ENCODE data around the gene DRC7.
"Not testable (repeated sequence)": the region's sequence is repeated elsewhere in the genome, so short reads cannot be mapped to it uniquely, and the experiment has no call there.

Gene DRC7

GRCh38 chr16:57743886-57744641 lies 49.5 kb downstream of the DRC7 start:
- no peak for DNase-seq (ENCODE audit: low read depth)
- peaks cover 8% of the 10 kb centered on the region for H3K36me3 ChIP-seq (ENCODE audit: control insufficient read depth, insufficient read depth, low read length, severe bottlenecking)
- no peak overlapping the region for H3K9ac ChIP-seq (ENCODE audit: low read length)

GRCh38 chr16:57744642-57744903 lies 50.0 kb downstream of the DRC7 start:
- peaks cover 8% of the 10 kb centered on the region for H3K36me3 ChIP-seq (ENCODE audit: control insufficient read depth, insufficient read depth, low read length, severe bottlenecking)
- DNase-seq (ENCODE audit: low read depth) = no peak
- H3K4me3 ChIP-seq (ENCODE audit: low read length) = no peak overlapping the region
- H3K27me3 ChIP-seq (replicated peaks; ENCODE audit: control insufficient read depth, insufficient read depth, low read length) = no peaks in the 10 kb centered on the region
- no peak overlapping the region for H3K9ac ChIP-seq (ENCODE audit: low read length)
- H3K4me1 ChIP-seq (ENCODE audit: control insufficient read depth, insufficient read depth, low read length) = no peaks in the 10 kb centered on the region
- H3K9me3 ChIP-seq (ENCODE audit: control insufficient read depth, low read length) = no peaks in the 10 kb centered on the region

More at GRCh38 chr16:57743886-57744641, 49.5 kb downstream of the DRC7 start:
- no peaks in the 10 kb centered on the region for H3K9me3 ChIP-seq (ENCODE audit: control insufficient read depth, low read length)
- no peak overlapping the region for H3K4me3 ChIP-seq (ENCODE audit: low read length)
- no peaks in the 10 kb centered on the region for H3K27me3 ChIP-seq (replicated peaks; ENCODE audit: control insufficient read depth, insufficient read depth, low read length)
- H3K4me1 ChIP-seq (ENCODE audit: control insufficient read depth, insufficient read depth, low read length) = no peaks in the 10 kb centered on the region

DNA sequence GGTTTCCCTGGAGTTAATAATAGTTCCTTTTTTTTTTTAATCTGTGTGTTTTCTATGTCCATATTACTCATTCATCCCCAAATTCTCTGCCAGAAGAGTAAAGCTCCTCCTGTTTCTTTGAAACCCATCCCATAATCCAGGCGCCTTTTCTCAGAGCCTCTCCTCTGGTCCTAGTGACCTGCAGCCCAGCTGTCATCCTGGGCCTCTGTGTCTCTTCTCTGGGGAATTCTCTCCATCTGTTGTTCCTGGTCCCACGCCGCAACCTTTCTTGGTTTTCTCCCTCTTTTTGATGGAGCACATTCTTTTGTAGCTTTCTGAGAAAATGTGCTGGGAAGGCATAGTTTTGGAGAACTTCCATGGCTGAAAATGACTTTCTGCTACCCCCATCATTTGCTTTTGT lies 51.2 kb downstream of the DRC7 start:
- H3K27me3 ChIP-seq (replicated peaks; ENCODE audit: control insufficient read depth, insufficient read depth, low read length) = no peaks in the 10 kb centered on the region
- H3K36me3 ChIP-seq (ENCODE audit: control insufficient read depth, insufficient read depth, low read length, severe bottlenecking) = peaks cover 8% of the 10 kb centered on the region
- no peak overlapping the region for H3K9ac ChIP-seq (ENCODE audit: low read length)
- H3K4me3 ChIP-seq (ENCODE audit: low read length) = no peak overlapping the region
- no peak for DNase-seq (ENCODE audit: low read depth)
- no peaks in the 10 kb centered on the region for H3K9me3 ChIP-seq (ENCODE audit: control insufficient read depth, low read length)
- no peaks in the 10 kb centered on the region for H3K4me1 ChIP-seq (ENCODE audit: control insufficient read depth, insufficient read depth, low read length)

GRCh38 chr16:57746316-57746715 lies 51.7 kb downstream of the DRC7 start:
- peaks cover 13% of the 10 kb centered on the region for H3K36me3 ChIP-seq (ENCODE audit: control insufficient read depth, insufficient read depth, low read length, severe bottlenecking)
- not testable (repeated sequence) for H3K4me3 ChIP-seq (ENCODE audit: low read length); H3K27me3 ChIP-seq (replicated peaks; ENCODE audit: control insufficient read depth, insufficient read depth, low read length); H3K9ac ChIP-seq (ENCODE audit: low read length); H3K9me3 ChIP-seq (ENCODE audit: control insufficient read depth, low read length); DNase-seq (ENCODE audit: low read depth); H3K4me1 ChIP-seq (ENCODE audit: control insufficient read depth, insufficient read depth, low read length)

GRCh38 chr16:57747091-57747490 lies 52.5 kb downstream of the DRC7 start:
- no peaks in the 10 kb centered on the region for H3K27me3 ChIP-seq (replicated peaks; ENCODE audit: control insufficient read depth, insufficient read depth, low read length)
- no peaks in the 10 kb centered on the region for H3K9me3 ChIP-seq (ENCODE audit: control insufficient read depth, low read length)
- DNase-seq (ENCODE audit: low read depth) = no peak
- no peaks in the 10 kb centered on the region for H3K4me1 ChIP-seq (ENCODE audit: control insufficient read depth, insufficient read depth, low read length)
- H3K9ac ChIP-seq (ENCODE audit: low read length) = no peak overlapping the region
- H3K4me3 ChIP-seq (ENCODE audit: low read length) = no peak overlapping the region
- H3K36me3 ChIP-seq (ENCODE audit: control insufficient read depth, insufficient read depth, low read length, severe bottlenecking) = peaks cover 19% of the 10 kb centered on the region

GRCh38 chr16:57747496-57747895 lies 52.9 kb downstream of the DRC7 start:
- Histone ChIP-seq H3K9me3 (ENCODE audit: control insufficient read depth, low read length) (no peaks in the 10 kb centered on the region), H3K36me3 (ENCODE audit: control insufficient read depth, insufficient read depth, low read length, severe bottlenecking) (peaks cover 16% of the 10 kb centered on the region), H3K27me3 (replicated peaks; ENCODE audit: control insufficient read depth, insufficient read depth, low read length) (no peaks in the 10 kb centered on the region), H3K9ac (ENCODE audit: low read length) (no peak overlapping the region), H3K4me3 (ENCODE audit: low read length) (no peak overlapping the region), H3K4me1 (ENCODE audit: control insufficient read depth, insufficient read depth, low read length) (no peaks in the 10 kb centered on the region)
- DNase-seq (ENCODE audit: low read depth) = no peak

DNA sequence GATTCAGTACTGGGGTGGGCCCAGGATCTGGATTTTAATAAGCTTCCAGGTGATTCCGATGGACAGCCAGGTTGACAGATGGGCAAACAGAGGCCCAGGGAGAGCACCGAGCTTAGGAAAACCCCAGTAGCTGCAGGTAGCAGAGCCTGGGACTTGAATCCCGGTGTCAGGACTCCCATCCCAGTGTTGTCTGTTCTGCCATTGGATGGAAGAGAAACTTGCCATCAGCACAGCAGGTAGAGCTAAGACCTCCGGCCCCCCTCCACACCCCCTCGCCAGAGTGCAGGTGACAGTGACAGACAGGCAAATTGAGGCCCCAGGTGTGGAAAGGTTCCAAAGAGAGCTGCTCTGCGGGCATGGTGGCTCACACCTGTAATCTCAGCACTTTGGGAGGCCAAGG lies 53.4 kb downstream of the DRC7 start:
- H3K4me1 ChIP-seq (ENCODE audit: control insufficient read depth, insufficient read depth, low read length) = no peaks in the 10 kb centered on the region
- no peaks in the 10 kb centered on the region for H3K27me3 ChIP-seq (replicated peaks; ENCODE audit: control insufficient read depth, insufficient read depth, low read length)
- H3K4me3 ChIP-seq (ENCODE audit: low read length) = no peak overlapping the region
- peaks cover 14% of the 10 kb centered on the region for H3K36me3 ChIP-seq (ENCODE audit: control insufficient read depth, insufficient read depth, low read length, severe bottlenecking)
- DNase-seq (ENCODE audit: low read depth) = no peak
- no peak overlapping the region for H3K9ac ChIP-seq (ENCODE audit: low read length)
- H3K9me3 ChIP-seq (ENCODE audit: control insufficient read depth, low read length) = no peaks in the 10 kb centered on the region

DNA sequence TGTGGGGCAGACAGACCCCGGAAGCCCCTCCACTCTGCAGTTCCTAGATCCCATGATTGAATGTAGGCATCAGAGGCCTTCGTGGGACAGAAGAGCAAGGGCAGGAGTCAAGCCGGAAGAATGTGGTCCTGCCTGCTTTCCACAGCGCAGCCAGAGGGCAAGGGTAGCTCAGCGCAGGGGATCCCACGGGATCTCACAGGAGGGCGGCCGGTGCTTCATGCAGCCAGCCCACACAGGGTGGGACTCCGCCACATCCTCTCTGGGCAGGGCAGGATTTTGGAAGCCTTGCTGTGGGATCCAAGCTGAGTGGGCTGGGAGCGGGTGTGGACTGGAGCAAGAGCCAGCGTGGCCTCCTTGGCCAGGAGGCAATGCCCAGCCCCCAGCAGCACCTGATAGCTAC lies 54.0 kb downstream of the DRC7 start:
- Histone ChIP-seq H3K4me3 (ENCODE audit: low read length) (no peak overlapping the region), H3K9me3 (ENCODE audit: control insufficient read depth, low read length) (no peaks in the 10 kb centered on the region), H3K27me3 (replicated peaks; ENCODE audit: control insufficient read depth, insufficient read depth, low read length) (no peaks in the 10 kb centered on the region), H3K36me3 (ENCODE audit: control insufficient read depth, insufficient read depth, low read length, severe bottlenecking) (peaks cover 14% of the 10 kb centered on the region), H3K9ac (ENCODE audit: low read length) (no peak overlapping the region), H3K4me1 (ENCODE audit: control insufficient read depth, insufficient read depth, low read length) (no peaks in the 10 kb centered on the region)
- DNase-seq (ENCODE audit: low read depth) = no peak

DNA sequence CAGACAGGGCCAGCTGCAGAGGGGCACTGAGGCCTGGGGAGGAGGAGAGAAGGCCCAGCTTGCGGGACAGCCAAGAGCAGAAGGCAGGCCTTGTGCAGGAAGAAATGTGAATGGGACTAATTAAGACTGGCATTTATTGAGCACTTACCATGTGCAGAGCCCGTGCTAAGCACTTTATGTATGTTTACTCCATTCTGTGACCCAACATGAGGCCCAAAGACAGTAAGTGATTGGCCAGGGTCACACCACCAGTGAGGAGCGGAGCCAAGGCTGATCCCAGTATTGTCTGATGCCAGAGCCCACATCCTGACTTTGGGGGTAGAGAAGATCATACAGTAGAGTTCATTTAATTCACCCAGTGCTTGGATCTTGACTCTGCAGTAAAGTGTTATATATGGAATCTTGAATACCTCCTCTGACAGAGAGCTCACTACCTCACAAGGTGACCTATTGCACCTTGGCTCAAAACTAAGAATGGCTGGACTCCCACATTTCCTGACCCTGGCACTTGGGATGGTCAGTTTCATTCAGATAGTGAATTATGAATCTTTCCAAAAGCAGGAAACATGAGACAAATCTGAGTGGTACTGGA lies 54.6 kb downstream of the DRC7 start:
- Histone ChIP-seq H3K36me3 (ENCODE audit: control insufficient read depth, insufficient read depth, low read length, severe bottlenecking) (peaks cover 15% of the 10 kb centered on the region), H3K27me3 (replicated peaks; ENCODE audit: control insufficient read depth, insufficient read depth, low read length) (no peaks in the 10 kb centered on the region), H3K4me1 (ENCODE audit: control insufficient read depth, insufficient read depth, low read length) (no peaks in the 10 kb centered on the region), H3K9me3 (ENCODE audit: control insufficient read depth, low read length) (no peaks in the 10 kb centered on the region), H3K9ac (ENCODE audit: low read length) (no peak overlapping the region), H3K4me3 (ENCODE audit: low read length) (no peak overlapping the region)
- DNase-seq (ENCODE audit: low read depth) = no peak

DNA sequence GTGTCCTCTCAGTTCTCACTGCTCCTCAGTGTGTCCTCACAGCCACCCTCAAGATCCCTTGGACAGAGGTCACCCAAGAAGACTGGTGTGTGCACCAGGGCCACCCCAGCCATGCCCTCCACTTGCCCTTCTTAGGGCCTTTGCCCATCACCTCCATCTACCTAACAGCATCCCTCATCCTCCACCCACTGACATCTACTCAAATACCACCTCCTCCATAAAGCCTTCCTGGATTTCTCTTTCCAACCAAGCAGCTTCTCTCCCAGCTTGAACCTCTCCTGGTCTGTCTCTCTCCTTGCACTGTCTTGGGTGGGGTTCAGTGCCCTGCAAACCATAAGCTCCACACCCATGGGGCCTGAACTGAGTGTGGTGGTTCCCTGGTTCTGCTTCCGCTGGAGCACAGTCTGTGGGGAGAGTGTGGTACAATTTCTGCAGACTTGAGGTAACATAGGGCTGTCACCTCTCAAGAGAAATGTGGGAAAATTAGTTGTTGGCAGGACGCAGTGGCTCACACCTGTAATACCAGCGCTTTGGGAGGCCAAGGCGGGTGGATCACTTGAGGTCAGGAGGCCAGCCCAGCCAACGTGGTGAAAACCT lies 55.3 kb downstream of the DRC7 start:
- Histone ChIP-seq H3K4me3 (ENCODE audit: low read length) (no peak overlapping the region), H3K27me3 (replicated peaks; ENCODE audit: control insufficient read depth, insufficient read depth, low read length) (no peaks in the 10 kb centered on the region), H3K4me1 (ENCODE audit: control insufficient read depth, insufficient read depth, low read length) (no peaks in the 10 kb centered on the region), H3K9me3 (ENCODE audit: control insufficient read depth, low read length) (no peaks in the 10 kb centered on the region), H3K36me3 (ENCODE audit: control insufficient read depth, insufficient read depth, low read length, severe bottlenecking) (peaks cover 18% of the 10 kb centered on the region), H3K9ac (ENCODE audit: low read length) (no peak overlapping the region)
- no peak for DNase-seq (ENCODE audit: low read depth)

GRCh38 chr16:57750796-57751538 lies 56.4 kb downstream of the DRC7 start:
- no peaks in the 10 kb centered on the region for H3K27me3 ChIP-seq (replicated peaks; ENCODE audit: control insufficient read depth, insufficient read depth, low read length)
- H3K36me3 ChIP-seq (ENCODE audit: control insufficient read depth, insufficient read depth, low read length, severe bottlenecking) = peaks cover 28% of the 10 kb centered on the region
- no peaks in the 10 kb centered on the region for H3K4me1 ChIP-seq (ENCODE audit: control insufficient read depth, insufficient read depth, low read length)
- H3K9ac ChIP-seq (ENCODE audit: low read length) = no peak overlapping the region
- no peaks in the 10 kb centered on the region for H3K9me3 ChIP-seq (ENCODE audit: control insufficient read depth, low read length)
- no peak for DNase-seq (ENCODE audit: low read depth)
- no peak overlapping the region for H3K4me3 ChIP-seq (ENCODE audit: low read length)

All from adipocyte (in vitro differentiated cells).